Kidney (tissue), 14 donors: Measurements from ENCODE around the gene EDC3. TPM values are rescaled to one million over a fixed set of nuclear protein-coding genes. Genes with fewer than 3 reads are reported as not detected.
A peak's percentile ranks its signal among the peaks of the same experiment; 100 is the strongest.

ENCODE experiments used
- DNase-seq, 5 donors: peaks; one replicate each; pipeline ENCODE4 v3.0.0-alpha.2; 2013 to 2020
- FAIRE-seq: peaks from 2 replicates; lab custom pipeline; 2012; peaks lifted over from hg19 to GRCh38; lab: Jason Lieb, UNC
- H3K27ac ChIP-seq, 2 donors: one replicate each; pipeline ENCODE4 v1.7.0; 2013; ENCODE audit warnings: low read depth in 2 of 2, low read length in 2 of 2, inconsistent platforms in 1 of 2
- H3K27me3 ChIP-seq: one replicate; pipeline ENCODE4 v1.7.1; 2013; ENCODE audit warnings: low read length, inconsistent platforms; ENCODE audit not compliant: control insufficient read depth, insufficient read depth
- H3K36me3 ChIP-seq, 3 donors: one replicate each; pipeline versions ENCODE4 v1.7.0 to v1.7.1; 2013; ENCODE audit warnings: low read length in 3 of 3, control low read depth in 1 of 3, inconsistent platforms in 1 of 3; ENCODE audit not compliant: insufficient read depth in 3 of 3, control insufficient read depth in 2 of 3
- H3K4me1 ChIP-seq, 3 donors: one replicate each; pipeline versions ENCODE4 v1.7.0 to v1.7.1; 2013; ENCODE audit warnings: low read length in 3 of 3, inconsistent platforms in 1 of 3, low read depth in 1 of 3; ENCODE audit not compliant: control insufficient read depth in 2 of 3, insufficient read depth in 2 of 3
- H3K4me3 ChIP-seq, 3 donors: one replicate each; pipeline versions ENCODE4 v1.7.0 to v1.8.1; 2013; ENCODE audit warnings: low read length in 3 of 3, control low read depth in 1 of 3, inconsistent platforms in 1 of 3
- H3K9ac ChIP-seq, 3 donors: one replicate each; pipeline versions ENCODE4 v1.7.0 to v1.7.1; 2013; ENCODE audit warnings: low read length in 3 of 3, control low read depth in 1 of 3, inconsistent platforms in 1 of 3
- H3K9me3 ChIP-seq, 3 donors: one replicate each; pipeline versions ENCODE4 v1.7.0 to v1.7.1; 2013; ENCODE audit warnings: low read length in 3 of 3, control low read depth in 1 of 3, inconsistent platforms in 1 of 3; ENCODE audit not compliant: control insufficient read depth in 2 of 3, insufficient read depth in 1 of 3
- CTCF ChIP-seq: IDR thresholded peaks from 3 replicates; pipeline ENCODE4 v1.5.1; 2012; ENCODE audit warnings: mild to moderate bottlenecking, moderate library complexity, borderline replicate concordance; ENCODE audit not compliant: insufficient read depth; ENCODE audit errors: extremely low read depth
- intact Hi-C: fragments of 100-400 bp; cut with DNase I; formaldehyde crosslinking; loops from one replicate; pipeline ENCODE4 v1.11.1; 2022
- polyA plus RNA-seq: library from polyadenylated mRNA; stranded (reverse); fragments of 350-450 nt; fragmentation: Illumina TruSeq; extraction: RNeasy Lipid Tissue Mini Kit (QIAGEN cat#74804); gene quantifications from one replicate; pipeline ENCODE4 v1.2.3, GENCODE V29; 2014; ENCODE audit warnings: low read depth, low replicate concordance; ENCODE audit not compliant: insufficient read depth
- total RNA-seq: library from RNA; stranded (reverse); fragmentation: NEBNext Ultra II Directional; extraction: Animal tissue kit (Norgen Biotek cat#: 25700); gene quantifications from one replicate; pipeline ENCODE4 v1.2.1, GENCODE V29; 2021
- donor health status: control.
- donor health status: control.
- donor health status: control.
- donor health status: control.
- donor health status: control.
- donor health status: DM: yes; HTN: yes; CAD: no.
- donor health status: Normal renal cell carcinoma (clear cell type).

EDC3 gene
- total and polyA plus RNA-seq, 2 donors from 2014 or later = 11.5 to 27.7 TPM

GRCh38 chr15:74616366-74616939 is 79.4 kb downstream of the EDC3 start:
- FAIRE-seq (no peak), DNase-seq (peak in 2 of 5 donors; percentile 31 to 93)
- Histone ChIP-seq H3K4me1 (peaks cover 6 to 25% (median 18%) of the 10 kb centered on the region in 3 donors), H3K9me3 (no peaks in the 10 kb centered on the region), H3K27me3 (no peaks in the 10 kb centered on the region), H3K27ac (peak overlapping the region; percentile 94 to 96), H3K9ac (peak overlapping the region; percentile 67 to 99 (median 97)), H3K4me3 (peak overlapping the region; percentile 75 to 97 (median 83)), H3K36me3 (peaks cover 3 to 26% (median 17%) of the 10 kb centered on the region in 3 donors)
- intact Hi-C loops = no loop called here
- no peak for TF ChIP-seq CTCF

- Histone ChIP-seq H3K4me1 (peaks cover 6 to 25% (median 18%) of the 10 kb centered on the region in 3 donors), H3K4me3 (peak within 1 kb of the TSS; percentile 75 to 97 (median 83)), H3K27me3 (no peaks in the 10 kb centered on the region), H3K27ac (peak within 1 kb of the TSS; percentile 94 to 96), H3K9ac (peak within 1 kb of the TSS; percentile 67 to 99 (median 97)), H3K36me3 (peaks cover 3 to 19% (median 11%) of the 10 kb centered on the region in 3 donors), H3K9me3 (no peaks in the 10 kb centered on the region)
- intact Hi-C loops = no loop called here
- peak; percentile 97 to 99 (median 98) for DNase-seq
- TF ChIP-seq CTCF = no peak
- FAIRE-seq = no peak
These were observed 80.1 kb downstream of the EDC3 start, which contains the start of gene CLK3 for GRCh38 chr15:74615508-74616365. Gene CLK3 (plus strand): TSS chr15:74615836. CDS start chr15:74619197, 3,361 bp downstream.

GRCh38 chr15:74614744-74615507 is 80.9 kb downstream of the EDC3 start:
- Histone ChIP-seq H3K9ac (peak overlapping the region; percentile 36 to 99 (median 80)), H3K27me3 (no peaks in the 10 kb centered on the region), H3K36me3 (peaks cover 3 to 11% (median 5%) of the 10 kb centered on the region in 3 donors), H3K27ac (peak overlapping the region; percentile 94 to 96), H3K9me3 (no peaks in the 10 kb centered on the region), H3K4me3 (peak overlapping the region; percentile 69 to 97 (median 76)), H3K4me1 (peaks cover 6 to 25% (median 18%) of the 10 kb centered on the region in 3 donors)
- DNase-seq (peak; percentile 53 to 95 (median 86)), FAIRE-seq (no peak)
- intact Hi-C loops = no loop called here
- no peak for TF ChIP-seq CTCF
